Pancreas (tissue), 10 donors: ENCODE data around the gene CMC1. TPM values are rescaled to one million over a fixed set of nuclear protein-coding genes. Genes with fewer than 3 reads are reported as not detected.

Experiments used
- ATAC-seq, 4 donors: fragments of 200-7000 bp; cut with Tn5 transposase; one replicate each; pipeline versions ENCODE4 v1.8.0 to v1.9.1; 2020; ENCODE audit warnings: mild to moderate bottlenecking in 4 of 4, moderate library complexity in 4 of 4
- DNase-seq, 6 donors: peaks; one replicate each; pipeline ENCODE4 v3.0.0-alpha.2; 2020
- FAIRE-seq: peaks from 2 replicates; lab custom pipeline; 2012; peaks lifted over from hg19 to GRCh38; lab: Jason Lieb, UNC
- H3K27ac ChIP-seq, 4 donors: fragments of 200-600 bp; sonication (generic); 1 replicate in 3 of 4; 2 replicates in 1 of 4; pipeline versions ENCODE4 v1.5.0 to v1.8.0; 2020
- H3K27me3 ChIP-seq, 4 donors: fragments of 200-600 bp; one replicate each; pipeline ENCODE4 v1.8.0; 2021
- H3K36me3 ChIP-seq, 3 donors: fragments of 200-600 bp; sonication (generic) in 1 of 3; one replicate each; pipeline versions ENCODE4 v1.5.0 to v1.8.0; 2020 to 2021
- H3K4me1 ChIP-seq, 3 donors: fragments of 200-600 bp; one replicate each; pipeline ENCODE4 v1.8.0; 2021
- H3K4me3 ChIP-seq, 4 donors: fragments of 200-600 bp; sonication (generic) in 2 of 4; one replicate each; pipeline versions ENCODE4 v1.5.0 to v1.8.0; 2020 to 2021
- H3K9me3 ChIP-seq, 4 donors: fragments of 200-600 bp; one replicate each; pipeline ENCODE4 v1.8.0; 2021
- WGBS, 2 donors: extraction: QIAGEN DNeasy Blood & Tissue Kit; methylation state at CpG; one replicate each; pipeline ENCODE4 v1.1.7; 2013; 5-methylcytosine and 5-hydroxymethylcytosine counted together
- intact Hi-C, 3 donors: fragments of 100-400 bp; cut with DNase I; formaldehyde crosslinking; loops; one replicate each; pipeline versions ENCODE4 v1.11.1 to v1.14.2; 2022
- polyA plus RNA-seq, 2 donors: library from polyadenylated mRNA; stranded (reverse); fragments of 200-250 nt; gene quantifications; one replicate each; pipeline ENCODE4 v1.2.3, GENCODE V29; 2013
- total RNA-seq, 6 donors: library from RNA; stranded (reverse); fragmentation: NEBNext Ultra II Directional in 4 of 6; extraction: Animal tissue kit (Norgen Biotek cat#: 25700) in 4 of 6; gene quantifications; one replicate each; pipeline versions ENCODE4 v1.2.1 to v1.2.4, GENCODE V29; 2021 to 2023
- TF ChIP-seq, protein P1 (sequence below), 4 donors: fragments of 200-600 bp; sonication (generic) in 3 of 4; IDR thresholded peaks; one replicate each; pipeline versions ENCODE4 v1.5.0 to v1.8.0; 2021; ENCODE audit warnings: antibody characterized with exemption in 4 of 4
- donor health status: healthy with polysubstance abuse.
- donor health status: DM: no; HTN: no; CAD: no; lungs with moderate emphysema.
- donor health status: DM: no; HTN: no; CAD: no.
- donor health status: control.
- donor health status: control.
- donor health status: Bipolar disorder and iron deficiency.
- donor health status: DM: yes; HTN: yes; CAD: no.
- donor health status: DM: no; HTN: no; CAD: no.
- donor health status: DM: no; HTN: no; CAD: no.
- donor health status: DM: yes; HTN: yes; CAD: no.

CMC1 gene
- total and polyA plus RNA-seq, 8 donors, result 4.3 to 23.9 (median 7.7) TPM

- no peak overlapping the region for H3K4me3 ChIP-seq
- no peaks in the 10 kb centered on the region for H3K27me3 ChIP-seq
- H3K27ac ChIP-seq, result no peak overlapping the region
- peaks cover 0 to 2% (median 0%) of the 10 kb centered on the region in 3 donors for H3K4me1 ChIP-seq
- no peak for DNase-seq
- TF ChIP-seq, protein P1, sequence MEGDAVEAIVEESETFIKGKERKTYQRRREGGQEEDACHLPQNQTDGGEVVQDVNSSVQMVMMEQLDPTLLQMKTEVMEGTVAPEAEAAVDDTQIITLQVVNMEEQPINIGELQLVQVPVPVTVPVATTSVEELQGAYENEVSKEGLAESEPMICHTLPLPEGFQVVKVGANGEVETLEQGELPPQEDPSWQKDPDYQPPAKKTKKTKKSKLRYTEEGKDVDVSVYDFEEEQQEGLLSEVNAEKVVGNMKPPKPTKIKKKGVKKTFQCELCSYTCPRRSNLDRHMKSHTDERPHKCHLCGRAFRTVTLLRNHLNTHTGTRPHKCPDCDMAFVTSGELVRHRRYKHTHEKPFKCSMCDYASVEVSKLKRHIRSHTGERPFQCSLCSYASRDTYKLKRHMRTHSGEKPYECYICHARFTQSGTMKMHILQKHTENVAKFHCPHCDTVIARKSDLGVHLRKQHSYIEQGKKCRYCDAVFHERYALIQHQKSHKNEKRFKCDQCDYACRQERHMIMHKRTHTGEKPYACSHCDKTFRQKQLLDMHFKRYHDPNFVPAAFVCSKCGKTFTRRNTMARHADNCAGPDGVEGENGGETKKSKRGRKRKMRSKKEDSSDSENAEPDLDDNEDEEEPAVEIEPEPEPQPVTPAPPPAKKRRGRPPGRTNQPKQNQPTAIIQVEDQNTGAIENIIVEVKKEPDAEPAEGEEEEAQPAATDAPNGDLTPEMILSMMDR (IDR thresholded peaks at IDR 0.05), result no peak
- no peak for FAIRE-seq
- no peaks in the 10 kb centered on the region for H3K36me3 ChIP-seq
- WGBS, 2 donors, result 95 to 98% methylated on average over 9 of the region's 9 CpGs
- no peaks in the 10 kb centered on the region for H3K9me3 ChIP-seq
- ATAC-seq, result no peak
- intact Hi-C loops, result no loop called here
Observed at GRCh38 chr3:28253040-28253715, 11.8 kb downstream of the CMC1 start.

GRCh38 chr3:28262001-28262400, 20.6 kb downstream of the CMC1 start:
- Histone ChIP-seq H3K4me3 (no peak overlapping the region), H3K9me3 (no peaks in the 10 kb centered on the region), H3K27ac (no peak overlapping the region), H3K4me1 (no peaks in the 10 kb centered on the region), H3K36me3 (peaks cover 0 to 3% (median 0%) of the 10 kb centered on the region in 3 donors), H3K27me3 (no peaks in the 10 kb centered on the region)
- TF ChIP-seq, protein P1 (IDR thresholded peaks at IDR 0.05), result no peak
- FAIRE-seq (no peak), DNase-seq (no peak), ATAC-seq (no peak)
- intact Hi-C loops, result no loop called here

DNA sequence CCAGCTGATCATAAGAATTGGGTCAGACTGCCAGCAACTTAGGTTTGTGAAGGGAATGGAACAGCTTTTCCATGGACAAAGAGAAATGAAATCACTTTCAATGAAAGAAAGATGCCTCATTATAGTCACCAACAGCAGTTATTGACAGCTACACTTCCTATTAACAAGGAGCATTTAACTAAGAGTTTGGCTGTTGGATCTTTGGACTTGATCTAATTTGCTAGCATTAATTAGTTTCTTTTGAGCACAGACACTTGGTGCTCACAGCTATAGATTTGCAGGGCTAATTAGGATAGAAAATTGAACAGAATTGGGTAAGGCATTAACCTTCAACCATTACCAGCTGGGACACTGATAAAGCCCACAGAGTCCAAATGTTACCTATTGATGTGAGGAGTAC, 24.2 kb downstream of the CMC1 start:
- FAIRE-seq (no peak), ATAC-seq (no peak), DNase-seq (no peak)
- intact Hi-C loops, result no loop called here
- Histone ChIP-seq H3K27ac (no peak overlapping the region), H3K36me3 (peaks cover 0 to 3% (median 0%) of the 10 kb centered on the region in 3 donors), H3K4me3 (no peak overlapping the region), H3K4me1 (peaks cover 0 to 5% (median 0%) of the 10 kb centered on the region in 3 donors), H3K27me3 (no peaks in the 10 kb centered on the region), H3K9me3 (no peaks in the 10 kb centered on the region)
- TF ChIP-seq, protein P1 (IDR thresholded peaks at IDR 0.05), result no peak

DNA sequence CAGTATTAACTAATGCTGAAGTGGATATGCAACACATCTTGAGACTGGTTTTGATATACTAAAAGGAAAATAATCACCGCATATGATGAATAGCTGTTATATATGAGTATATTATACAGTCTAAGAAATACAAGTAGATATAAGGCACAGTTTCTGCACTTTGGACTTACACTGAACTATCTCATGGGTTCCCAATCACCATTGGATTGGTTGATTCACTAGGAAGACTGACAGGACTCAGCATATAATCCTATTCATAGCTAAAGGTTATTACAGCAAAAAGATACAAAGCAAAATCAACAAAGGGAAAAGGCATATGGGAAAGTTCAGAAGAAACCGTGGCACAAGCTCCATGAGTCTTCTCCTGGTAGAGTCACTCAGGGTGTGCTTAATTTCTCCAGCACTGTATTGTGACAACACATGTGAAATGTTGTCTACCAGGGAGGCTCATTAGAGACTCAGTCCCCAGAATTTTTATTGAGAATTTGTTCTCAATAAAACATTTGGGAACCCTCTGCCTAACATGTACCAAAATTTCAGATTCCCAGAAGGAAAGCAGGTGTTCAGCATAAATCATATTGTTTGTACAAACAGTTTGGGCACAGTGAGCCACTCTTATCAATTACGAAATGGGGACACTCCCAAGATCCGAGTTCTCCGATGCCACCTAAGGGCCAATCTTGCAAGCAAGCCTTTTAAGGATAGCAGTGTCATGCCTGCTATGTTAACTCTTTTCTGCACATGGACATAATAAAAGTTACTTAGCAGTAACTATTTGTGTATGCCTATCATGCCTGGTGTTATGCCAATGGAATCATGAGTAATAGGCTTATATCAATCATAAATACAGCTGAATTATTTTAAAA, 26.8 kb downstream of the CMC1 start:
- peaks cover 0 to 5% (median 0%) of the 10 kb centered on the region in 3 donors for H3K4me1 ChIP-seq
- DNase-seq, result peak in 2 of 6 donors; percentile 8 to 24
- intact Hi-C loops, result no loop called here
- WGBS, 2 donors, result 34 to 37% methylated on average over 5 of the region's 5 CpGs
- no peaks in the 10 kb centered on the region for H3K9me3 ChIP-seq
- no peaks in the 10 kb centered on the region for H3K27me3 ChIP-seq
- peaks cover 0 to 3% (median 0%) of the 10 kb centered on the region in 3 donors for H3K36me3 ChIP-seq
- TF ChIP-seq, protein P1 (IDR thresholded peaks at IDR 0.05), result no peak
- ATAC-seq, result peak; percentile 82 to 85 (median 83)
- no peak overlapping the region for H3K27ac ChIP-seq
- H3K4me3 ChIP-seq, result no peak overlapping the region
- no peak for FAIRE-seq
